Activated CD4-positive, alpha-beta T cell treated with anti-CD3 and anti-CD28 coated beads for 24 hours (primary cell): Measurements from ENCODE around the gene TMCO6.

Experiments
- DNase-seq, 2 donors: peaks; one replicate each; pipeline ENCODE4 v3.0.0-alpha.2; 2020; ENCODE audit warnings: low read depth in 2 of 2

TMCO6 gene

GRCh38 chr5:140673187-140673976 is 34.1 kb downstream of the TMCO6 start, which contains the start of gene DND1:
Gene DND1, minus strand, starts transcription at chr5:140673576. Its CDS starts 34 bp downstream, at chr5:140673542.
- DNase-seq: no peak

- DNase-seq: no peak
Observed at GRCh38 chr5:140674211-140674610, 35.0 kb downstream of the TMCO6 start.

- no peak for DNase-seq
Observed at GRCh38 chr5:140674629-140675028, 35.4 kb downstream of the TMCO6 start.

GRCh38 chr5:140677947-140678346 is 38.7 kb downstream of the TMCO6 start:
- DNase-seq: no peak

- DNase-seq: no peak
Observed at GRCh38 chr5:140678993-140679392, 39.7 kb downstream of the TMCO6 start.

- DNase-seq: no peak
Observed at GRCh38 chr5:140690376-140690932, 51.2 kb downstream of the TMCO6 start.

GRCh38 chr5:140690941-140691924 is 52.0 kb downstream of the TMCO6 start, which contains the start of the genes HARS1 and HARS2:
Gene HARS1, minus strand, starts transcription at chr5:140691370. Its CDS starts 66 bp downstream, at chr5:140691304.
Gene HARS2, plus strand, starts transcription at chr5:140691455. Its CDS starts 194 bp downstream, at chr5:140691649.
- DNase-seq: peak; percentile 75 to 77

- DNase-seq: no peak
Observed at GRCh38 chr5:140694276-140694675, 55.0 kb downstream of the TMCO6 start.
